Liver (tissue), 9 donors: ENCODE data around the gene VOPP1. TPM values are rescaled to one million over a fixed set of nuclear protein-coding genes. Genes with fewer than 3 reads are reported as not detected.

ENCODE experiments used
- DNase-seq: peaks from one replicate; pipeline ENCODE4 v3.0.0-alpha.2; 2017; ENCODE audit warnings: low spot score
- H3K27ac ChIP-seq, 2 donors: one replicate each; pipeline ENCODE4 v1.7.0; 2013; ENCODE audit warnings: inconsistent platforms in 2 of 2, low read length in 2 of 2, control low read depth in 1 of 2, low read depth in 1 of 2, mild to moderate bottlenecking in 1 of 2
- H3K27me3 ChIP-seq, 4 donors: one replicate each; pipeline versions ENCODE4 v1.6.1 to v1.7.0; 2013; ENCODE audit warnings: low read length in 3 of 4, inconsistent platforms in 1 of 4, mild to moderate bottlenecking in 1 of 4, moderate library complexity in 1 of 4; ENCODE audit not compliant: control insufficient read depth in 4 of 4, insufficient read depth in 4 of 4
- H3K36me3 ChIP-seq, 4 donors: one replicate each; pipeline versions ENCODE4 v1.6.1 to v1.7.0; 2013; ENCODE audit warnings: low read length in 3 of 4, mild to moderate bottlenecking in 3 of 4, low read depth in 1 of 4, moderate library complexity in 1 of 4; ENCODE audit not compliant: control insufficient read depth in 4 of 4, insufficient read depth in 3 of 4
- H3K4me1 ChIP-seq, 4 donors: one replicate each; pipeline versions ENCODE4 v1.6.1 to v1.7.0; 2013; ENCODE audit warnings: low read length in 3 of 4, mild to moderate bottlenecking in 3 of 4, moderate library complexity in 1 of 4; ENCODE audit not compliant: control insufficient read depth in 4 of 4, insufficient read depth in 4 of 4
- H3K4me3 ChIP-seq, 3 donors: one replicate each; pipeline versions ENCODE4 v1.6.1 to v1.7.0; 2013; ENCODE audit warnings: low read length in 3 of 3, control low read depth in 1 of 3, low read depth in 1 of 3, mild to moderate bottlenecking in 1 of 3
- H3K9ac ChIP-seq, 2 donors: one replicate each; pipeline ENCODE4 v1.7.0; 2013; ENCODE audit warnings: low read length in 2 of 2, mild to moderate bottlenecking in 2 of 2, moderate library complexity in 2 of 2, control low read depth in 1 of 2, low read depth in 1 of 2
- H3K9me3 ChIP-seq, 4 donors: one replicate each; pipeline versions ENCODE4 v1.6.1 to v1.7.0; 2013; ENCODE audit warnings: low read length in 3 of 4; ENCODE audit not compliant: control insufficient read depth in 4 of 4
- EGR1 ChIP-seq, 2 donors: IDR thresholded peaks; 2 replicates each; pipeline ENCODE4 v1.6.1; 2016 to 2018; ENCODE audit warnings: antibody characterized with exemption in 2 of 2, low read depth in 2 of 2
- FOXA1 ChIP-seq: IDR thresholded peaks from 2 replicates; pipeline ENCODE4 v1.6.1; 2016; ENCODE audit warnings: antibody characterized with exemption
- FOXA2 ChIP-seq: IDR thresholded peaks from 2 replicates; pipeline ENCODE4 v1.6.1; 2016; ENCODE audit warnings: antibody characterized with exemption
- GABPA ChIP-seq, 2 donors: IDR thresholded peaks in 1 of 2; conservative IDR thresholded peaks in 1 of 2; 2 replicates each; pipeline ENCODE4 v1.6.1; 2016; ENCODE audit warnings: antibody characterized with exemption in 2 of 2, mild to moderate bottlenecking in 1 of 2, moderate library complexity in 1 of 2
- HNF4A ChIP-seq, 2 donors: conservative IDR thresholded peaks; 2 replicates each; pipeline ENCODE4 v1.6.1; 2016; ENCODE audit warnings: antibody characterized with exemption in 2 of 2, mild to moderate bottlenecking in 2 of 2
- HNF4G ChIP-seq: IDR thresholded peaks from 2 replicates; pipeline ENCODE4 v1.6.1; 2016; ENCODE audit warnings: antibody characterized with exemption
- JUND ChIP-seq, 2 donors: IDR thresholded peaks; 2 replicates each; pipeline ENCODE4 v1.6.1; 2016; ENCODE audit warnings: antibody characterized with exemption in 2 of 2
- NR2F2 ChIP-seq: IDR thresholded peaks from 2 replicates; pipeline ENCODE4 v1.6.1; 2016; ENCODE audit warnings: antibody characterized with exemption
- RAD21 ChIP-seq, 2 donors: IDR thresholded peaks; 2 replicates each; pipeline ENCODE4 v1.6.1; 2016; ENCODE audit warnings: antibody characterized with exemption in 2 of 2, mild to moderate bottlenecking in 2 of 2
- RXRA ChIP-seq, 2 donors: IDR thresholded peaks; 2 replicates each; pipeline ENCODE4 v1.6.1; 2017 to 2018; ENCODE audit warnings: antibody characterized with exemption in 2 of 2, mild to moderate bottlenecking in 1 of 2
- SP1 ChIP-seq: IDR thresholded peaks from 2 replicates; pipeline ENCODE4 v1.6.1; 2018; ENCODE audit warnings: antibody characterized with exemption, mild to moderate bottlenecking
- TAF1 ChIP-seq: conservative IDR thresholded peaks from 2 replicates; pipeline ENCODE4 v1.6.1; 2016; ENCODE audit warnings: antibody characterized with exemption, mild to moderate bottlenecking
- YY1 ChIP-seq: IDR thresholded peaks from 2 replicates; pipeline ENCODE4 v1.6.1; 2016; ENCODE audit warnings: antibody characterized with exemption, mild to moderate bottlenecking
- polyA plus RNA-seq, 2 donors: library from polyadenylated mRNA; stranded (reverse) in 1 of 2; unstranded in 1 of 2; fragments of 200-250 nt in 1 of 2; fragments of >200 nt in 1 of 2; fragmentation: Nextera tagmentation in 1 of 2; extraction: Ambion mirVana in 1 of 2; gene quantifications; one replicate each; pipeline versions ENCODE4 v1.2.1 to v1.2.3, GENCODE V29; 2013 to 2015
- total RNA-seq, 2 donors: library from RNA; depleted of rRNA; stranded (reverse); fragments of >200 nt; gene quantifications; one replicate each; pipeline ENCODE4 v1.2.3, GENCODE V29; 2014
- TF ChIP-seq, protein P1 (sequence below): IDR thresholded peaks from 2 replicates; pipeline ENCODE4 v1.6.1; 2016; ENCODE audit warnings: antibody characterized with exemption, mild to moderate bottlenecking
- TF ChIP-seq, protein P2 (sequence below): fragments of 150-350 bp; IDR thresholded peaks from 2 replicates; pipeline ENCODE4 v1.5.1; 2017; ENCODE audit warnings: improper control_type of control experiment, low read depth, low read length; ENCODE audit not compliant: missing input control
- TF ChIP-seq, protein P3 (sequence below): IDR thresholded peaks from 2 replicates; pipeline ENCODE4 v1.6.1; 2016; ENCODE audit warnings: antibody characterized with exemption
- TF ChIP-seq, protein P4 (sequence below): IDR thresholded peaks from 2 replicates; pipeline ENCODE4 v1.6.1; 2016; ENCODE audit warnings: antibody characterized with exemption
- TF ChIP-seq, protein P5 (sequence below): IDR thresholded peaks from 2 replicates; pipeline ENCODE4 v1.6.1; 2016; ENCODE audit warnings: antibody characterized with exemption
- donor health status: healthy.
- donor health status: healthy.
- donor health status: healthy.
- donor health status: healthy.
- donor health status: healthy.

The VOPP1 gene
- total and polyA plus RNA-seq, 4 donors, result 11.5 to 23.8 (median 21.7) TPM

DNA sequence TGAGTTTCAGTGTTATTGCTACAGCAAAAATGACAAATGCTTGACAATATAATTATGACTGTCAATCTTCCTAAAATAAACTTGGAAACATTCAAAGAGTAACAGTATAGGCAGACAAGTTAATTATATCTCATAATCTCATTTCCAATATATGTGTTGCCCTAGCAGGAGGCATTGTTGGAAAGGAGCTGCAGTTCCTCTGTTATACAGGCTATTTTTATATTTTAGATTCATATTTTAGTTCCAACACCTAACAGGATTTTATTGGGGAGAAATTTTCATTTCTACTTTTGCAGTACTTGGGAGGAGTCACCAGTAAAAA lies 19.3 kb downstream of the VOPP1 start:
- TF ChIP-seq HNF4G (no peak), SP1 (no peak), RXRA (IDR thresholded peaks at IDR 0.05) (no peak), JUND (IDR thresholded peaks at IDR 0.05) (no peak), YY1 (no peak), HNF4A (conservative IDR thresholded peaks at IDR 0.05) (no peak), TAF1 (no peak), GABPA (IDR thresholded peaks at IDR 0.05 in 1 of 2, conservative IDR thresholded peaks at IDR 0.05 in 1 of 2) (no peak), FOXA2 (no peak), RAD21 (IDR thresholded peaks at IDR 0.05) (no peak), EGR1 (IDR thresholded peaks at IDR 0.05; ENCODE audit: low read depth in 2 of 2) (no peak), NR2F2 (no peak), FOXA1 (no peak)
- TF ChIP-seq, protein P1, sequence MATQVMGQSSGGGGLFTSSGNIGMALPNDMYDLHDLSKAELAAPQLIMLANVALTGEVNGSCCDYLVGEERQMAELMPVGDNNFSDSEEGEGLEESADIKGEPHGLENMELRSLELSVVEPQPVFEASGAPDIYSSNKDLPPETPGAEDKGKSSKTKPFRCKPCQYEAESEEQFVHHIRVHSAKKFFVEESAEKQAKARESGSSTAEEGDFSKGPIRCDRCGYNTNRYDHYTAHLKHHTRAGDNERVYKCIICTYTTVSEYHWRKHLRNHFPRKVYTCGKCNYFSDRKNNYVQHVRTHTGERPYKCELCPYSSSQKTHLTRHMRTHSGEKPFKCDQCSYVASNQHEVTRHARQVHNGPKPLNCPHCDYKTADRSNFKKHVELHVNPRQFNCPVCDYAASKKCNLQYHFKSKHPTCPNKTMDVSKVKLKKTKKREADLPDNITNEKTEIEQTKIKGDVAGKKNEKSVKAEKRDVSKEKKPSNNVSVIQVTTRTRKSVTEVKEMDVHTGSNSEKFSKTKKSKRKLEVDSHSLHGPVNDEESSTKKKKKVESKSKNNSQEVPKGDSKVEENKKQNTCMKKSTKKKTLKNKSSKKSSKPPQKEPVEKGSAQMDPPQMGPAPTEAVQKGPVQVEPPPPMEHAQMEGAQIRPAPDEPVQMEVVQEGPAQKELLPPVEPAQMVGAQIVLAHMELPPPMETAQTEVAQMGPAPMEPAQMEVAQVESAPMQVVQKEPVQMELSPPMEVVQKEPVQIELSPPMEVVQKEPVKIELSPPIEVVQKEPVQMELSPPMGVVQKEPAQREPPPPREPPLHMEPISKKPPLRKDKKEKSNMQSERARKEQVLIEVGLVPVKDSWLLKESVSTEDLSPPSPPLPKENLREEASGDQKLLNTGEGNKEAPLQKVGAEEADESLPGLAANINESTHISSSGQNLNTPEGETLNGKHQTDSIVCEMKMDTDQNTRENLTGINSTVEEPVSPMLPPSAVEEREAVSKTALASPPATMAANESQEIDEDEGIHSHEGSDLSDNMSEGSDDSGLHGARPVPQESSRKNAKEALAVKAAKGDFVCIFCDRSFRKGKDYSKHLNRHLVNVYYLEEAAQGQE, result no peak
- TF ChIP-seq, protein P2, sequence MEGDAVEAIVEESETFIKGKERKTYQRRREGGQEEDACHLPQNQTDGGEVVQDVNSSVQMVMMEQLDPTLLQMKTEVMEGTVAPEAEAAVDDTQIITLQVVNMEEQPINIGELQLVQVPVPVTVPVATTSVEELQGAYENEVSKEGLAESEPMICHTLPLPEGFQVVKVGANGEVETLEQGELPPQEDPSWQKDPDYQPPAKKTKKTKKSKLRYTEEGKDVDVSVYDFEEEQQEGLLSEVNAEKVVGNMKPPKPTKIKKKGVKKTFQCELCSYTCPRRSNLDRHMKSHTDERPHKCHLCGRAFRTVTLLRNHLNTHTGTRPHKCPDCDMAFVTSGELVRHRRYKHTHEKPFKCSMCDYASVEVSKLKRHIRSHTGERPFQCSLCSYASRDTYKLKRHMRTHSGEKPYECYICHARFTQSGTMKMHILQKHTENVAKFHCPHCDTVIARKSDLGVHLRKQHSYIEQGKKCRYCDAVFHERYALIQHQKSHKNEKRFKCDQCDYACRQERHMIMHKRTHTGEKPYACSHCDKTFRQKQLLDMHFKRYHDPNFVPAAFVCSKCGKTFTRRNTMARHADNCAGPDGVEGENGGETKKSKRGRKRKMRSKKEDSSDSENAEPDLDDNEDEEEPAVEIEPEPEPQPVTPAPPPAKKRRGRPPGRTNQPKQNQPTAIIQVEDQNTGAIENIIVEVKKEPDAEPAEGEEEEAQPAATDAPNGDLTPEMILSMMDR, result no peak
- TF ChIP-seq, protein P3, sequence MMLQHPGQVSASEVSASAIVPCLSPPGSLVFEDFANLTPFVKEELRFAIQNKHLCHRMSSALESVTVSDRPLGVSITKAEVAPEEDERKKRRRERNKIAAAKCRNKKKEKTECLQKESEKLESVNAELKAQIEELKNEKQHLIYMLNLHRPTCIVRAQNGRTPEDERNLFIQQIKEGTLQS, result no peak
- TF ChIP-seq, protein P4, sequence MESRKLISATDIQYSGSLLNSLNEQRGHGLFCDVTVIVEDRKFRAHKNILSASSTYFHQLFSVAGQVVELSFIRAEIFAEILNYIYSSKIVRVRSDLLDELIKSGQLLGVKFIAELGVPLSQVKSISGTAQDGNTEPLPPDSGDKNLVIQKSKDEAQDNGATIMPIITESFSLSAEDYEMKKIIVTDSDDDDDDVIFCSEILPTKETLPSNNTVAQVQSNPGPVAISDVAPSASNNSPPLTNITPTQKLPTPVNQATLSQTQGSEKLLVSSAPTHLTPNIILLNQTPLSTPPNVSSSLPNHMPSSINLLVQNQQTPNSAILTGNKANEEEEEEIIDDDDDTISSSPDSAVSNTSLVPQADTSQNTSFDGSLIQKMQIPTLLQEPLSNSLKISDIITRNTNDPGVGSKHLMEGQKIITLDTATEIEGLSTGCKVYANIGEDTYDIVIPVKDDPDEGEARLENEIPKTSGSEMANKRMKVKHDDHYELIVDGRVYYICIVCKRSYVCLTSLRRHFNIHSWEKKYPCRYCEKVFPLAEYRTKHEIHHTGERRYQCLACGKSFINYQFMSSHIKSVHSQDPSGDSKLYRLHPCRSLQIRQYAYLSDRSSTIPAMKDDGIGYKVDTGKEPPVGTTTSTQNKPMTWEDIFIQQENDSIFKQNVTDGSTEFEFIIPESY, result no peak
- TF ChIP-seq, protein P5, sequence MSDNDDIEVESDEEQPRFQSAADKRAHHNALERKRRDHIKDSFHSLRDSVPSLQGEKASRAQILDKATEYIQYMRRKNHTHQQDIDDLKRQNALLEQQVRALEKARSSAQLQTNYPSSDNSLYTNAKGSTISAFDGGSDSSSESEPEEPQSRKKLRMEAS, result no peak
- H3K27ac ChIP-seq, result no peak overlapping the region
- H3K9ac ChIP-seq, result no peak overlapping the region

More for the DNA sequence above, 19.3 kb downstream of the VOPP1 start:
- no peaks in the 10 kb centered on the region for H3K36me3 ChIP-seq
- peaks cover 0 to 3% (median 3%) of the 10 kb centered on the region in 4 donors for H3K4me1 ChIP-seq
- no peaks in the 10 kb centered on the region for H3K27me3 ChIP-seq
- no peak for DNase-seq
- no peak overlapping the region for H3K4me3 ChIP-seq
- H3K9me3 ChIP-seq, result no peaks in the 10 kb centered on the region
